BJ (cell line): ENCODE results near the gene UGGT2. TPM values are rescaled to one million over a fixed set of nuclear protein-coding genes. Genes with fewer than 3 reads are reported as not detected.

ENCODE experiments used
- CTCF ChIA-PET: fragments of 350-600 bp; formaldehyde crosslinking; extraction: SDS; loops from one replicate; lab custom pipeline; 2021; ENCODE audit warnings: antibody characterized with exemption, inconsistent platforms; lab: Yijun Ruan, JAX
- POLR2A ChIA-PET: fragments of 300-600 bp; sonication (Branson Sonifier 250); formaldehyde crosslinking; extraction: SDS; loops from one replicate; lab custom pipeline; 2021; ENCODE audit warnings: antibody characterized with exemption; lab: Charles Lee
- DNase-seq: peaks from one replicate; pipeline ENCODE4 v3.0.0-alpha.2; 2011; ENCODE audit warnings: low read depth
- H3K27me3 ChIP-seq: 2 replicates; pipeline ENCODE4 v1.6.0; 2011; ENCODE audit warnings: low read length; ENCODE audit not compliant: control insufficient read depth, insufficient read depth
- H3K36me3 ChIP-seq: 2 replicates; pipeline ENCODE4 v1.5.1; 2011; ENCODE audit warnings: low read length; ENCODE audit not compliant: control insufficient read depth, insufficient read depth
- H3K4me3 ChIP-seq: 2 replicates; pipeline ENCODE4 v1.5.1; 2011; ENCODE audit warnings: low read depth, mild to moderate bottlenecking, control low read depth, low read length
- polyA plus RNA-seq: library from polyadenylated mRNA; depleted of rRNA; stranded (reverse); fragments of >200 nt; gene quantifications from 2 replicates; pipeline ENCODE4 v1.2.3, GENCODE V29; 2011
- TF ChIP-seq, protein P1 (sequence below): IDR thresholded peaks from 2 replicates; pipeline ENCODE4 v1.5.1; 2011; ENCODE audit warnings: low read depth, mild to moderate bottlenecking, control low read depth, inconsistent platforms, low read length, moderate library complexity; ENCODE audit not compliant: insufficient read depth

The UGGT2 gene
- polyA plus RNA-seq, 1 experiment: 20.2 TPM

DNA sequence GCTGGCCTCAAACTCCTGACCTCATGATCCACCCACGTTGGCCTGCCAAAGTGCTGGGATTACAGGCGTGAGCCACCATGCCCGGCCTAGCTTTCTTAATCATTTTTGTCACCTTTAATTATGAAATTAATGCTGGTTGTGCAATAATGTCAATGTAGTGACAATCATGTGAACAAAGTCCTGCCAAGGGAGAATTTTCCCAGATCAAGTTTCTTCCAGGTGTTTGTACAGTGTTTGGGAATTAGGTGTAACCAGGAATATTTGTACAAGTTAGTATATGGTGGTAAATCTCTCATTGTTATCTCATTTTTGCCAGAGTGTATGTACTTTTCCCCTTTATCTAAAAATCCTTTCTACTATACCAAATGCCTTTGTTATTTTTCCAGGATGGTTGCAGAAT is 171.1 kb downstream of the UGGT2 start:
- no peaks in the 10 kb centered on the region for H3K27me3 ChIP-seq
- ChIA-PET POLR2A (no interaction called here), CTCF (no interaction called here)
- 0 out of 2 replicates have a peak, but pooled peaks cover 2% of the 10 kb centered on the region for H3K36me3 ChIP-seq
- no peak overlapping the region for H3K4me3 ChIP-seq
- no peak for DNase-seq
- TF ChIP-seq, protein P1, sequence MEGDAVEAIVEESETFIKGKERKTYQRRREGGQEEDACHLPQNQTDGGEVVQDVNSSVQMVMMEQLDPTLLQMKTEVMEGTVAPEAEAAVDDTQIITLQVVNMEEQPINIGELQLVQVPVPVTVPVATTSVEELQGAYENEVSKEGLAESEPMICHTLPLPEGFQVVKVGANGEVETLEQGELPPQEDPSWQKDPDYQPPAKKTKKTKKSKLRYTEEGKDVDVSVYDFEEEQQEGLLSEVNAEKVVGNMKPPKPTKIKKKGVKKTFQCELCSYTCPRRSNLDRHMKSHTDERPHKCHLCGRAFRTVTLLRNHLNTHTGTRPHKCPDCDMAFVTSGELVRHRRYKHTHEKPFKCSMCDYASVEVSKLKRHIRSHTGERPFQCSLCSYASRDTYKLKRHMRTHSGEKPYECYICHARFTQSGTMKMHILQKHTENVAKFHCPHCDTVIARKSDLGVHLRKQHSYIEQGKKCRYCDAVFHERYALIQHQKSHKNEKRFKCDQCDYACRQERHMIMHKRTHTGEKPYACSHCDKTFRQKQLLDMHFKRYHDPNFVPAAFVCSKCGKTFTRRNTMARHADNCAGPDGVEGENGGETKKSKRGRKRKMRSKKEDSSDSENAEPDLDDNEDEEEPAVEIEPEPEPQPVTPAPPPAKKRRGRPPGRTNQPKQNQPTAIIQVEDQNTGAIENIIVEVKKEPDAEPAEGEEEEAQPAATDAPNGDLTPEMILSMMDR: no peak

DNA sequence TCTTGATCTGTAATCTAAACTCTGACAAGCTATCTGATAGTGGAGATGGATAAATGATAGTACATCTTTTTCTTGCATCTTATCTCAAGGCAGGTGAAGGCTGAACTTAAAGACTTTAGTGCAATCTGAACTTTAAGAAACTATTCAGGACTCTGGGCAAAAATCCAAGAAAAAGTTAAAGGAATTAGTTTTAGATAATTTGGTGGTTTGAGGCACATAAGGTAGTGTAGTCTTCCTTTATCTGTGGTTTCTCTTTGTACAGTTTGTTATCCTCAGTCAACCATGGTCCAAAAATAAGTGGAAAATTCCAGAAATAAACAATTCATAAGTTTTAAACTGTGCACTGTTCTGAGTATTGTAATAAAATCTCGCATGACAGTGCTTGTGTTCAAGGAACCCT is 172.9 kb downstream of the UGGT2 start:
- no peaks in the 10 kb centered on the region for H3K27me3 ChIP-seq
- TF ChIP-seq, protein P1: no peak
- H3K4me3 ChIP-seq: no peak overlapping the region
- POLR2A ChIA-PET: no interaction called here
- CTCF ChIA-PET: no interaction called here
- DNase-seq: no peak
- peaks cover 6% of the 10 kb centered on the region; the same call in 1 of the 2 replicates for H3K36me3 ChIP-seq

DNA sequence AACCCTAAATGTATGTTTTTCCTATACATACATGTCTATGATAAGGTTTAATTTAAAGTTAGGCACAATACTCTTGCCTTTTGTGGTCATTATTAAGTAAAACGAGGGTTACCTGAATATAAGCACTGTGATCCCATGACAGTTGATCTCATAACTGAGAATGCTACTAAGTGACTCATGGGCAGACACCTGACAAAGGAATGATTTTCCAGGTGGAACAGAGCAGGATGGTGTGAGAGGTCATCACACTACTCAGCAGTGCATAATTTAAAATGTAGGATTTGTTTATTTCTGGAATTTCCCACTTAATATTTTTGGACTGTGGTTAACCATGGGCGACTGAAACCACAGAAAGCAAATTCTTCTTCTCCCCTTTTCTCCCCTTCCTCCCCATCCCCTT is 178.9 kb downstream of the UGGT2 start:
- DNase-seq: no peak
- Histone ChIP-seq H3K4me3 (no peak overlapping the region), H3K27me3 (no peaks in the 10 kb centered on the region), H3K36me3 (peaks cover 5% of the 10 kb centered on the region)
- TF ChIP-seq, protein P1: no peak
- ChIA-PET CTCF (no interaction called here), POLR2A (no interaction called here)

DNA sequence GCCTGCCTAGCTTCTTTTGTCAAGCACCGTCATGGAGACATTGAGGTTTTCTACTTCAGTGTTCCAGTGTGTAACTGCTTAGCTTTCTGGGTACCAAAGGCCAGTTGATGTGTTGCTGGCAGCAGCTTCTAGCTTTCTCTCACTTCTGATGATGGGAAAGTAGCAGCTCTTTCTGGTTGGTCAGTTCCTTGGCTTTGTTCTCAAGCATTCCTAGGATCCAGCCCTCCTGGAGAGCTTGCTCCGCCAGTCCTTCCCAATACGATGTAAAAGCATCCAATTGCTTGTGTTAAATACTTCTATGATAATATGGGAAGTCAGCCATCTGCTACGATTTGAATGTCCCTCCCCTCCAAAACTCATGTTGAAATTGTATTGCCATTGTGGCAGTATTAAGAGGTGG is 182.8 kb downstream of the UGGT2 start:
- ChIA-PET POLR2A (no interaction called here), CTCF (no interaction called here)

DNA sequence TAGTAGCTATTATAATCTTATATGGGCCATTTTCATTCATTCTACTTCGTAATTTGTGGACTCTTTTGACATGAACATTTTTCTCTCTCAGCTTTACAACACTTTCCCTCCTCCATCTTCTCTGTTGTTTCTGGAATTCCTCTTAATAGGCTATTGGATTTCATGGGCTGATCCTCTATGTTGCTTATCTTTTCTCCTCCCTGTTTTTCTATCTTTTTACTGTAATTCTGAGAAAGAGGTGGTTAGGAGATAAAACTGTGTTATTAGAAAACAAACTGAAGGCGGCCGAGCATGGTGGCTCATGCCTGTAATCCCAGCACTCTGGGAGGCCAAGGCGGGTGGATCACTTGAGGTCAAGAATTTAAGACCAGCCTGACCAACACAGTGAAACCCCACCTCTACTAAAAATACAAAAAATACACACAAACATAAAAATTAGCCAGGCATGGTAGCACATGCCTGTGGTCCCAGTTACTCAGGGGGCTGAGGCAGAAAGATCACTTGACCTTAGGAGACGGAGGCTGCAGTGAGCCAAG is 188.1 kb downstream of the UGGT2 start:
- ChIA-PET POLR2A (no interaction called here), CTCF (no interaction called here)
- no peaks in the 10 kb centered on the region for H3K27me3 ChIP-seq
- no peaks in the 10 kb centered on the region for H3K36me3 ChIP-seq
- TF ChIP-seq, protein P1: no peak
- no peak overlapping the region for H3K4me3 ChIP-seq
- DNase-seq: no peak

More for the DNA sequence above, 182.8 kb downstream of the UGGT2 start:
- DNase-seq: no peak
- H3K27me3 ChIP-seq: no peaks in the 10 kb centered on the region
- peaks cover 2% of the 10 kb centered on the region; the same call in 1 of the 2 replicates for H3K36me3 ChIP-seq
- H3K4me3 ChIP-seq: no peak overlapping the region
- TF ChIP-seq, protein P1: no peak
